WI38 (cell line): Measurements from ENCODE around the gene CCDC171.

Source experiments
- H3K4me3 ChIP-seq: 2 replicates; pipeline ENCODE4 v1.5.1; 2011; ENCODE audit warnings: low read depth, mild to moderate bottlenecking, control low read depth, low read length
- TF ChIP-seq, protein P1 (sequence below): IDR thresholded peaks from 2 replicates; pipeline ENCODE4 v1.5.1; 2012; ENCODE audit warnings: low read depth, mild to moderate bottlenecking, control low read depth, low read length

CCDC171 gene

DNA sequence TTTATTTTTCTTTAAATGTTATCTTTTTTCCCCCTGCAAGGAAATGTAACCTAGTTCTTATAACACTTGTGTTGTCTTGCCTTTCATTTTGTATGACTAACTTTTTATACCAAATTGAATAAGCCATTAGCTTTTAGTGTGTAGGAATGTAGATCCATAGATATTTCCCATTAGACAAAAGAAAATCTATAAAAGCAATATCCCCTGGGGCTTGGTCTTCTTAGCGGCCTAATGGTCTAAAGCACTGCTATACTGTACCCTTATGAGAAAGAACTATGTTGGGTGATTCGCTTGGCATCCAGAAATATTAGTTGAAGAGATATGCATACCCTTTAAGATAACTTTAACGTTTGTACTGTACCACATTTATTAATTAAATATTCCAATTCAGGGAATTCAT lies 289.2 kb downstream of the CCDC171 start:
- H3K4me3 ChIP-seq = no peak overlapping the region

GRCh38 chr9:15843316-15843715 lies 290.5 kb downstream of the CCDC171 start:
- TF ChIP-seq, protein P1, sequence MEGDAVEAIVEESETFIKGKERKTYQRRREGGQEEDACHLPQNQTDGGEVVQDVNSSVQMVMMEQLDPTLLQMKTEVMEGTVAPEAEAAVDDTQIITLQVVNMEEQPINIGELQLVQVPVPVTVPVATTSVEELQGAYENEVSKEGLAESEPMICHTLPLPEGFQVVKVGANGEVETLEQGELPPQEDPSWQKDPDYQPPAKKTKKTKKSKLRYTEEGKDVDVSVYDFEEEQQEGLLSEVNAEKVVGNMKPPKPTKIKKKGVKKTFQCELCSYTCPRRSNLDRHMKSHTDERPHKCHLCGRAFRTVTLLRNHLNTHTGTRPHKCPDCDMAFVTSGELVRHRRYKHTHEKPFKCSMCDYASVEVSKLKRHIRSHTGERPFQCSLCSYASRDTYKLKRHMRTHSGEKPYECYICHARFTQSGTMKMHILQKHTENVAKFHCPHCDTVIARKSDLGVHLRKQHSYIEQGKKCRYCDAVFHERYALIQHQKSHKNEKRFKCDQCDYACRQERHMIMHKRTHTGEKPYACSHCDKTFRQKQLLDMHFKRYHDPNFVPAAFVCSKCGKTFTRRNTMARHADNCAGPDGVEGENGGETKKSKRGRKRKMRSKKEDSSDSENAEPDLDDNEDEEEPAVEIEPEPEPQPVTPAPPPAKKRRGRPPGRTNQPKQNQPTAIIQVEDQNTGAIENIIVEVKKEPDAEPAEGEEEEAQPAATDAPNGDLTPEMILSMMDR = no peak
- no peak overlapping the region for H3K4me3 ChIP-seq

More for the DNA sequence above, 289.2 kb downstream of the CCDC171 start:
- TF ChIP-seq, protein P1 = no peak

DNA sequence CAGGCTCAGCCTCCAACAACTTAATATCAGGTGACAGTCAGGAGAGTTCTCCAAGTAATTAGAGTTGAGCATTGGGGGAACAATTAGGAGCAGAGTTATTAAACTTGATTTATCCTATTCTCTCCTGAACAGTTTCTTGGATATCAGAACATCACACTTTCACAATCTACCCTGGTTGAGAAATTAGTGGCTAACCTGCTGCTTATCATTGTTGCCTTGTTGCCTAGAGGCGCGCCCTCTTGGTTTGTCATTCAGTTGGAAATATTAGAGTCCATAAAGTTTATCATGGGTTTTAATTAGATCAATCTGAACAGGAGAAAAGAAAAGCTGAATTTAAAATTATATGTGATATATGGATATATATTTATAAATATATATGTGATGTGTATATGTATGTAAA lies 291.1 kb downstream of the CCDC171 start:
- TF ChIP-seq, protein P1 = no peak

DNA sequence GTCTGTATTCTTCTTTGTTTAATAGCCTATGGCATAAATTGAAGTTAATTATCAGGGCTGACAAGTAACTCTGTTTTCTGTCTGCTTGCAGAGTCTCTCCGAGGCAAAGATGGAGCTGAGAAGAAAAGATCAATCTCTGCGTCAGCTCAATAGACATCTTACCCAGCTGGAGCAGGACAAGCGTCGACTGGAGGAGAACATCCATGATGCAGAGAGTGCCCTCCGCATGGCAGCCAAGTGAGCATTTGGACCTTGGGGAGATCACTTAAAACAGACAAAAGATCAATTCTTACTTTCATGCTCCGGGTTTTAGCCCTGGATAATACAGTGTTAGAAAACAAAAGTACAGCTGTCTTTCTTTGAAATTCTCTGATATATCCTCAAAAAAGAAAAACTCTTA lies 293.8 kb downstream of the CCDC171 start:
- TF ChIP-seq, protein P1 = no peak
- H3K4me3 ChIP-seq = no peak overlapping the region

More for the DNA sequence above, 291.1 kb downstream of the CCDC171 start:
- H3K4me3 ChIP-seq = no peak overlapping the region

GRCh38 chr9:15849871-15850270 lies 297.0 kb downstream of the CCDC171 start:
- TF ChIP-seq, protein P1 = no peak
- no peak overlapping the region for H3K4me3 ChIP-seq

- TF ChIP-seq, protein P1 = no peak
- no peak overlapping the region for H3K4me3 ChIP-seq
Measured at GRCh38 chr9:15851766-15852165, 298.9 kb downstream of the CCDC171 start.

DNA sequence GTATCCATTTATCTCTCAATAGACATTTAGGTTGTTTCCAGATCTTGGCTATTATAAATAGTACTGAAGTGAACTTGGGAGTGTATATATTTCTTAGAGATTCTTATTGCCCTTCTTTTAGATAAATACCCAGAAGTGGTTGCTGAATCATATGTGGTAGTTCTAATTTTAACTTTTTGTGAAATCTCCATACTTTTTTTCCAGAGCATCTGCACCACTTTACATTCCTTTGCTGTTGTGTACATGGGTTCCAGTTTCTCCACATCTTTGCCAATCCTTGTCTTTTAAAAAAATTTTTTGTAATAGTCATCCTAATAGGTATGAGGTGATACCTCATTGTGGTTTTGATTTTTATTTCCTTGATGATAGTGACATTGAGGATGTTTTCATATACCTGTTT lies 303.7 kb downstream of the CCDC171 start:
- no peak overlapping the region for H3K4me3 ChIP-seq
- TF ChIP-seq, protein P1 = no peak
